GM19467 (cell line): ENCODE data around the gene VTI1B.
"Not testable (repeated sequence)": the region's sequence is repeated elsewhere in the genome, so short reads cannot be mapped to it uniquely, and the experiment has no call there.

ENCODE experiments used
- ATAC-seq: cut with Tn5 transposase; IDR thresholded peaks from one replicate; pipeline ENCODE4 v1.9.1; 2021; ENCODE audit warnings: mild to moderate bottlenecking, moderate library complexity; ENCODE audit not compliant: unreplicated experiment

VTI1B gene, protein sequence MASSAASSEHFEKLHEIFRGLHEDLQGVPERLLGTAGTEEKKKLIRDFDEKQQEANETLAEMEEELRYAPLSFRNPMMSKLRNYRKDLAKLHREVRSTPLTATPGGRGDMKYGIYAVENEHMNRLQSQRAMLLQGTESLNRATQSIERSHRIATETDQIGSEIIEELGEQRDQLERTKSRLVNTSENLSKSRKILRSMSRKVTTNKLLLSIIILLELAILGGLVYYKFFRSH

DNA sequence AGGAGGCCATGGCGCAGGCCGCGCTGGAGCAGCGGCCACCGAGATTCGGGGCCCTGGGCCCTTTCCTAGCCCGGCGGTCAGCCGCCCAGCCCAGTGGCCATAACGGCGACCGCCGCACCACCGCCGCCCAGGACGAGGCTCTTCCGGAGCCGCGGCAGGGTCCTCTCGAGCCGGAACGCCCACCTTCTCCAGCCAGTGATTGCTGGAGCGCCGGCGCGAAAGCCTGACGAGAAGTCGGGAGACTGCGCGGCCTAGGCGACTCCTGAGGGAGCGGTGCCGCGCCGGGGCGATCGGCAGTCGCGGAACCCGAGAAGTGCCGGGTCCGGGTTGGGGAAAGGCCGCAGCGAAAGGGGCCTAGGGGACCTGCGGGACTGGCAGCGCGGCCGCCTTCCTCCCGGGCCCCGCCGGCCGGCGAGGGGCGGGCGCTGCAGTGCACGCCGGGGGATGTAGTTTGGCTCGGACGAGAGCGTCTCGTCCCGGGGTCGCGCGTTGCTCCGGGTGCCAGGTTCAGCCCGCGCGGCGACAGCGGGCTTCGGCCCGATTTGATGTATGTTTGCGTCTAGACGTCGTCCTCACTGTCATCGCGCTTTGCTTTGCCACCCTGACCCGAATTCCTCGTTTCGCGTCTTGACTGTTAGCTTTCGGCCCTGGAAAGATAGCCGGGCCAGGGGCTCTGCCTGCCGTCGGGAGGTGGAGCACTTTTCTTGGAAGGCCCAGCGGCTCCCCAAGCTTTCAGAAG is at the start of gene VTI1B:
Gene VTI1B, minus strand, starts transcription at position 153 of the 739 bp plus-strand sequence. Its CDS starts 143 bp downstream, at position 10.
- ATAC-seq = peak; percentile 93

DNA sequence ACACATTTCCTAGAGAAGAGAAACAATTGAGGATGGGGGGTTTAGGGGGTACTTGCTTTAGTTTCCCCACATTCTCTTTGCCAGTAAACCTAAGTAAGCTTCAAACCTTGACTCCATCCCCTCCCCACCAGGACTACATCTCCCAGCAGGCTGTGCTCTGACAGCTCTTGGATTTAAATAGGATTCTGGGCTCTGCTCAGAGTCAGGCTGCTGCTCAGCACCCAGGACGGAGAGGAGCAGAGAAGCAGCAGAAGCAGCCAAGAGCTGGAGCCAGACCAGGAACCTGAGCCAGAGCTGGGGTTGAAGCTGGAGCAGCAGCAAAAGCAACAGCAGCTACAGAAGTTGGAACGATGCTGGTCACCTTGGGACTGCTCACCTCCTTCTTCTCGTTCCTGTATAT is 47.9 kb upstream of the VTI1B start:
- ATAC-seq = no peak

DNA sequence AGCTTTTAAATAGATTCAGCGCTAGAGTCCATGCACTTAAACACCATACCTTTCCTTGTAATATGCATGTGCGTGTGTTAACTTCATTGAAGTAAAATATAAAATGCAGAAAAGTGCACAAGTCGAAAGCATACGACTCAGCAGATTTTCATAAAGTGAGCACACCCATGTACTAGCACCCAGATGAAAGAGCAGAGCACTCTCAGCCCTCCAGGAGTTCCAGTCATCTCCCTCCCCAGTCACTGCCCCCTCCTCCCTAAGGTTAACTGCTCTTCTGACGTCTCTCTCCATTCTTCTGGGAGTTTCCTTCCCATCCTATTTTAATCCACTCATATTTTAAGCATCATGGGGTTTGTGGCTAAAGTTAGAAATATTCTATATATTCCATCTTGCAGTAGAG is 47.4 kb upstream of the VTI1B start:
- ATAC-seq = no peak

DNA sequence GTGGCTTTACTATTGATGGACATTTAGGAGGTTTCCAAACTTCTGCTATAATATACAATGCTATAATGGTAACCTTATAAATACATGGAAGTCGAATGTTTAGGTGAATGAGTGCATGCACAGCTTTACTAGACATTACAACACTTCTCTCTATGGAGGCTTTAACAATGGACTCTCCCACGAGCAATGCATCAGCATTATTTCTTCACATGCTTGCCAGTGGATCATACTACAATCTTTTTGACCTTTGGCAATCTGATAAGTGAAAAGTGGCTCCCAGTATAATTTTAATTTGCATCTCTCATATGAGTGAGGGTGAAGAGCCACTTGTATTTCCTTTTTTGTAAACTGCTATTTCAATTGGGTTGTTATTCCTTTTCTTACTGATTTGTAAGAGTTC is 45.4 kb upstream of the VTI1B start:
- ATAC-seq = no peak

DNA sequence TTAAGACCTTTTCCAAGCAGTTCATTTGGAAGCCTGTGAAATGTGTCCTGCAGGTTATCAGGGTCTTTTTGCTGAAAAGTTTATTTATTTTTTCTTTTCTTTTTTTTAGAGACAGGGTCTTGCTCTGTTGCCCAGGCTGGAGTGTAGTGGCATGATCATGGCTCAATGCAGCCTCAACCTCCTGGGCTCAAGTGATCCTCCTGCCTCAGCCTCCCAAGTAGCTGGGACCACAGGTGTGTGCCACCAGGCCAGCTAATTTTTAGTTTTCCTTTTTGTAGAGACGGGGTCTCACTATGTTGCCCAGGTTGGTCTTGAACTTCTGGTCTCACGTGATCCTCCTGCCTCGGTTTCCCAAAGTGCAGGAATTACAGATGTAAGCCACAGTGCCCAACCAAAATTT is 45.0 kb upstream of the VTI1B start:
- ATAC-seq = not testable (repeated sequence)

DNA sequence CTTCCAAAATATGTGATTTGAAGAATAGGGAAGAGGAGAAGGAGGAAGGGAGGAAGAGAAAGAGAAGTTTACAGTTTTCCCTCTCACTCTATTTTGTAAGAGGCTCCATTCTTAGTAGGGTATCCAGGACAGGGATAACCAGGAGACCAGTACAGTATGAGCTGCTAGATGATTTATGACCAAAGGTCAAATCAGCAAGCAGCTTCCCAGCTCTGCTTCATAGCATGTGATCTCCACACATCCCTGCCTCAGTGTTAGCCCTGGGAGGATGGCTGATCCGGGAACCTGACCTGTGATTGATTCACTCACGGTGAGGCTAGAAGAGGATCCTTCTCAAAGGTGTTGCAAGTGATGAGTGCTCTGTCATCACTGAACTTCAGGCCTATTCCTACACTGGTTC is 43.8 kb upstream of the VTI1B start:
- no peak for ATAC-seq

DNA sequence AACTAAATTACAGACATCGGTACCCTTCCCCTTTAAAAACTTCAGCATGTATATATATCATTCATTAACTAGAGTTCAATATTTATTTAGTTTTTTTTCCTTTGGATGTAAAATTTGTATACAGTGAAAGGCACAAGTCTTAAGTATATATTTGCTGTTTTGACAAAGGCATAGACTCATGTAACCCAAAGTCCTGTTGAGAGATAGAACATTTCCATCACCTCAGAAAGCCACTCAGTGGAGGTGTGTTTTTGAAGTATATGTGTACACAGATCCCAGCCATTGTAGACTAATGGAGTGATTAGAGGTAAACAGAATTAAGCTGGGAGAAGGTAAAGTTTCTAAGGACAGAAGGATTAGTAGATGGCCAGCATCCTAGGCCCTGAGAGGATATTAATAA is 42.6 kb upstream of the VTI1B start:
- ATAC-seq = no peak

DNA sequence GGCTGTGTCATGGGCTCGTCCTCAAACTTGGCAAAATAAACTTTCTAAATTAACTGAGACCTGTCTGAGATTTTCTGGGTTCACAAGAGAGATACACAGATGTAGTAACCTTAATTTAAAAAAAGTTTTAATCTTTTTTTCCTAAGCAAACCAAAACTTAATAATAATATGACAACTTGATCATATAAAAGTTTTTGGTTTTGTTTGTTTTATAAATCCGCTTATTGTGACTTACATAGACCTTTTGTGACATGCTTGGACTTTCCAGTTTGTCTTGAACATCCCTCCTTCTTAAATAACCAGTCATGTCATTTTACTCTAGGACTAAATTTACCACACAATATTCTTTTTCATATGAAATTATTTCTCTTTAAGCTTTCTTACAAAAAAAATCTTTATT is 35.8 kb upstream of the VTI1B start:
- ATAC-seq = no peak

DNA sequence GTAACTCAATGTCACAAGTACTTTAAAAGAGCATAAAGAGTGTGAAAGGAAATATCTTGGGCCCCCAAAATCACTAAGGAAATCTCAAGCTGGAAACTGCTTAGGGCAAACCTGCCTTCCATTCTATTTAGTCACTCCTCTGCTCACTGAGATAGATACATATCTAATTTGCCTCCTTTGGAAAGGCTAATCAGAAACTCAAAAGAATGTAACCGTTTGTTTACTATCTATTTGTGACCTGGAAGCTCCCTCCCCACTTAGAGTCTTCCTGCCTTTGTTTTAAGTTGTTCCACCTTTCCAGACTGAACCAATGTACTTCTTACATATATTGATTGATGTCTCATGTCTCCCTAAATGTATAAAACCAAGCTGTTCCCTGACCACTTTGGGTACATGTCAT is 35.4 kb upstream of the VTI1B start:
- not testable (repeated sequence) for ATAC-seq

DNA sequence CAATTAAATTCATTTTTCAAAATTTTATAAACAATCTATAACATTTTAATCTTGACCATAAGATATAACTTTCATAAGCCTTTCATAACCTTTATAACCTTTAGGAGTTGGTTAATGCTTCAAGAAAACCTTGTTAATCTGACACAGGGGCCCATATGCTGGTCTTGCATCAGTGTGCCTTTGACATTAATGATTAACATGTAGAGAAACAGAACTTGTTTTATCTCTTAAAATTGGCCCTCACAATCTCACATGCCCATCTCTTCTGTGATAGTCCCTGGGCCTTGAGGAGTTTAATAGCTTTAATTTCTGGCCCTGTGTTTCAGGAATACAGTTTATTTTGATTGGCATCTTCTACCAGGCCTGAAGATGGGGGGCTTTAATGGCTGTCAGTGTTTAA is 34.9 kb upstream of the VTI1B start:
- ATAC-seq = not testable (repeated sequence)

DNA sequence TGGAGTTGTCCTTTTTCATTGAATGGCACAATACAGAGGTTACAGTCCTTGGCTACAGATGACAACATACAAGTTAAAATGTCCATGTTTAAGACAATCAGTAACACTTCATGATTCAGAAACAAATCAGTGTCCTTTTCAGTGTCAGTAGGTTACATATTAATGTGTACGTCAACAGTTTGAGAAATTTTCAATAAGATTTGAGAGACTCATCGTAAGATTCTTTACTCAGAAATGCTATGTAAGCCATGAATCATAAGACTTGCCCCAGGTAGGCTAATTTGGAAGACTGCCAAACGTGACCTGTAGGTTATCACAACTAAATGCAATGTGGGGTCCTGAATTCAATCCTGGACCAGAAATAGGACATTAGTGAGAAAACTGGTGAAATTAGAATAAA is 30.8 kb upstream of the VTI1B start:
- ATAC-seq = no peak

DNA sequence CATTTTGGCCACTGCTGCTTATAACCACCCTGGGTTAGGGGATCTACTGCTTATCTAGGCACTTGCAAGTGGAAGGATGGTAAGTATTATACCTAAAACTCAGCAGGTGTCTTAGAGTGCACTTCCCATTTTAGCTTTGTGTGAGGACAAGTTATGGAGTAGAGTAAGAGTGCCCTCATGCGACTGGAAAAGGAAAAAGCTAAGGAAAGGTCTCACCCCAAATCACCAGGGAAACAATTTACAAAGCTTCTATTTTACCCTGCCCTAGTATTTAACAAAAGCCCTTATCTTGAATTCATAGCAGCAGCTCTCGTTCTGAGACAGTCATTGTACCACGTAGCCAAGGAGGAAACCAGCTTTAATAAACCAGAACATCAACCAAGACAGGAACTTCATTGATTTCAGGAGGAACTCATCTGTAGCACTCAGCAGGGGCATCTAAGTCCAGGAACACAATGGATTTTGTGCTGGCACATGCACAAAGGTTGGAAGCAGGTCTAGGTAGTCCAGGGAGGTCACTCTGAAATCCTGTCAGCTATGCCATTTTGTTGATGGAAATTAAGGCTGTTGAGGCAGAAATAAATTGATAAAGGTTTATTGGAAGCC is 30.2 kb upstream of the VTI1B start:
- no peak for ATAC-seq

DNA sequence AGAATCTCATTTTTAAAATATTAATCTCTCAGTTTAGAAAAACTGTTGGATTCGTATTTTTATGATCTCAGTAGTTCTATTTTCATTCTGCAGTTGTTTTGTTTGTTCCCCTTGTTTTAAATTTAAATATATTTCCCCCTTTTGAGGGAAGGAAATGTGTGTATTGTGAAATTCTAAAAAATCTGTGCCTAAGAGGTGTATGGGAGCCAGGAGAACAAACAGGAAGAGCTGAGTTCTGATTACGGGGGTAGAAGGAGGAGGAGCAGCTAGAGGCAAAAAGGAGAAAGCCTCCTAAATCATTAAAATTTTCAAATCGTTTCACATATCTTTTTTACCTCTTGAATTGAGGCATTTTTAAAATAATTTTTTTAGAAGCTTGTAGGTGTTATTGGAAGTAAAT is 29.6 kb upstream of the VTI1B start:
- ATAC-seq = no peak

DNA sequence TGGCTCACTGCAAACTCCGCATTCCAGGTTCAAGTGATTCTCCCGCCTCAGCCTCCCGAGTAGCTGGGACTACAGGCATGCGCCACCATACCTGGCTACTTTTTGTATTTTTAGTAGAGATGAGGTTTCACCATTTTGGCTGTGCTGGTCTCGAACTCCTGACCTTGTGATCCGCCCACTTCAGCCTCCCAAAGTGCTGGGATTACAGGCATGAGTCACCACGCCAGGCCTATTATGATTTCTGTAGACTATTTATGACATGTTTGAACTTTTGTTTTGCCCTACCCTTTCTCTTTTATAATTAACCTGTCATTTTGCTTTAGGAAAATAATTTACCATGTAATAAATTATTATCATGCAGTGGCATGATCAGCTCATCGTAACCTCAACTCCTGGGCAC is 27.1 kb upstream of the VTI1B start, which contains the start of gene RDH12:
Gene RDH12, plus strand, starts transcription at position 395 of the 400 bp plus-strand sequence. CDS start 20,757 bp downstream, outside the sequence.
- ATAC-seq = not testable (repeated sequence)

DNA sequence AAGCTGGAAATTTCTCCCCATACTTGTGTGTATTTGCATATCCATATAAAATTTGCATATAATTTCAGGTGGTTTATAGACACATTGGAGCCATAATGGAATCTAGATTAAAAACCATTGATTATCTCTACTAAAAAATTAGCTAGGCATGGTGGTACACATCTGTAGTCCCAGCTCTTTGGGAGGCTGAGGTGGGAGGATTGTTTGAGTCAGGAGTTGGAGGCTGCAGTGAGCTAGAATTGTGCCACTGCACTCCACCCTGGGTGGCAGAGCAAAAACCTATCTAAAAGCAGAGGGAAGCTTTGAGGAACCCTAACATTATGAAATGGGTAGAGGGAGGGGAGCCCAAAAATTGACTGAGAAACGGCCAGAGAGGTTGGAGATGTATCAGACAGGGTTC is 23.7 kb upstream of the VTI1B start:
- no peak for ATAC-seq

DNA sequence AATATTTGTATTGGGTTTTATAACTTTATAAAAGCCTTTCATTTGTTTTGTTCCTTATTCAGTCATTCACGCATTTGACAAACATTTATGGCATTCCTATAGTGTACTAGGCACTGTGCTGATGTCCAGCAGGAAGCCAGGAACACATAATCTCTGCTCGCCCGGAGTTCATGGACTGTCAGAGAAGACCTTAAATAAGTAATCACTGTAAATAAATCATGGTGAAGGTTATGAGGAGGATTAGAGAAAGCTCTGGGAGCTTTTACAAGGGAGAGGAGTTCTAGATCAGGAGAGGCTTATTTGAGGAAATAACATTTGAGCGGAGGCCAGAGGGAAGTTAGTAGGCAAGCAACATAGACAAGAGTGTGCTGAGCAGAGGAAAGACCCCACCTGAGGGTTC is 22.6 kb upstream of the VTI1B start:
- ATAC-seq = no peak

DNA sequence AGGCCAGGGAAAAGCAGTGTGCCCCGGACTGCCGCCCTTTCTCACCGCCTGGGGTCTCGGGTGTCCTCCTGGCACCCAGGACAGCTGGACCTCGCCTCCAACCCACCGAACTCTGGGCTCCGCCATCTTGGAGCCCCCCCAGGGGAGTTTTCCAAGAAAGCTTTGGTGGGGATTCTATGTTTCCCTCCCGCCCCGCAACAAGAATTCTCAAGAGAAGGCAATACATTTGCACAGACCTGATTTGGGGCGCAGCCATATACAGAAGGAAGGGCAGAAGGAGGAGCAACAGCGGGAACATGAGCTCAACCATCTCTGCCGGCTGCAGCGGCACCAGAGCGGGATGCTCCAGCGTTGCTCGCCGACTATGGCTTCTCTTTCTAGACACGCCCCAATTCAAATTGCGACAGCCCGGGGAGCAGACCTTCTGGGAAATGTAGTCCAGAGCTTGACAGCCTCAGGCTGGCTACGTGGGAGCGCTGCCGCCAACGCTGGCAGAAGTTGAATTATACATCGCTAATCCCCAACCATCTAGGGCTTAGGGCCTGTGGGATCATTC is 21.0 kb upstream of the VTI1B start, which contains the start of gene RDH11:
Gene RDH11, minus strand, starts transcription at position 371 of the 556 bp plus-strand sequence. Its CDS starts 61 bp downstream, at position 310.
- peak; percentile 88 for ATAC-seq

DNA sequence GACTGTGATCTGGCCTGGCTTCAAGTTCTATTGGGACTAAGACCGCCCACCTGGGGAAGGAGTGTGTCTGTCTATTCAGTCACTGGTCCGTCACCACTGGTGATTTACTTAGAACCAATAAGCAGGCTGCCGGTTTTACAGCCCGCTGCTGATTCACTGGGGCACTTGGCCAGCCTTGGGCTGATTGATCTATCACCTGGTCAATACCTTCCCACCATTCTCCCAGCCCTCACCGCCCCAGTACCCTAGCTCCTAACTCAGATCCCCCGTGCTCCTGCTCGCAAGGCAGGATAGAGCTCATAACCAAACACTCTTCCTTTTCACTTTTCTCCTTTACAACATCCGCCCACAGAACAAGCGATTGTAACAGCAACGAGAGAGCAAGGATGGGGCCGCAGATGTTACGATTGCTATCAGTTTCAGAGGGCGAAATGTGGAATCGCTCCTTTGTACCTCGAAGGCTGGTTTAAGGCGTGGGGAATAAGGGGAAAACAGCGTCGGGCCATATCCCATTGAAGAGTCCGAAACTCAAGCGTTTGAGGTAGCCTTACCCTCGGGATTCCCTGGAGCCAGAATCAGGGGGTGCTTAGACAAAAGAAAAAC is 20.5 kb upstream of the VTI1B start:
- ATAC-seq = peak; percentile 76

DNA sequence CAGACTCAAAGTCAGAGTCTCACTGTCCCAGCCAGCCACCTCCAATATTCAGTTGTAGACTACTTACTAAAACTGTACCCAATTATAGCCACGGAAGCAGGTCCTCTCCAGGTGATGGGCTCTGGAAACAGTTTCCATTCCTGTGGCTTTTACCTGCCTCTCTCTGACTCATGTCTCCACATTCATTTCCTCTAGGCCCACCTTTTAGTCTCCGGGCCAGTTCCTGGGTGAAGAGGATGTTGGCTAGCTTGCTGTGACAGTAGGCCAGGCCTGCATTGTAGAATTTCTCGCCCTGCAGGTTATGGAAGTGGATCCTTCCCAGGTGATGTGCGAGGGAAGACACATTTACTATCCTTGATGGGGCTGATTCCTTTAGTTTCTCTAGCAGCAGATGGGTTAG is 15.6 kb upstream of the VTI1B start:
- no peak for ATAC-seq

DNA sequence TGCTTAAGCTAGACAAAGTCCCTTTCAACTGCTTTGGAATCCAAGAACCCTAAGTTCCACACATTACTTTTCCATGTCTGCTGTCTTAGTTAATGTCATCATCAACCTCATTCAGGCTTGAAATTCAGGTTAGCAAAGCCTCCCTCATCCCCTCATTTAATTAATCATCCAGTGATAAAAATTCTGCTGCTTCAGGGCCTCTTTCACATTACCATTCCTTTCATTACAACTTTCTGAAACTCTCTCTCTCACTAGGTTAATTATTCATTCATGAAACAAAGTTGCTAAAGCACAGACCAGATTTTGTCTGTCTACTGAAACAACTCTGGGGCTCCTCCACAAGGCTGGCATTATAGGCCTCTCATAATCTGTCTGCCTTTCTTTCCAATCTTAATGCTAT is 9.4 kb upstream of the VTI1B start:
- ATAC-seq = no peak

DNA sequence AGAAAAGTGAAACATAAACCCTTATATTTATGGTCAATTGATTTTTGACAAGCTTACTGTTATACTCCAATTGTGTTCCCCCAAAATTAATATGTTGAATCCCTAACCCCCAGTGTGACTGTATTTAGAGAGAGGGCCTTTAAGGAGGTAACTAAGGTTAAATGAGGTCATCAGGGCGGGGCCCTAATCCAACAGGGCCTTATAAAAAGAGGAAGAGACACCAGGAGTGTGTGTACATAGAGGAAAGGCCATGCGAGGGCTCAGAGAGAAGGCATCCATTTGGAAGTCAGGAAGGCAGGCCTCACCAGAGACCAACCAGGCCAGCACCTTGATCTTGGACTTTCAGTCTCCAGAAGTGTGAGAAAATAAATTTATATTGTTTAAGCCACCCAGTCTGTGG is 6.5 kb upstream of the VTI1B start:
- ATAC-seq = no peak
